Astrocyte (in vitro differentiated cells and primary cell): ENCODE results near the gene ZNF273. TPM values are rescaled to one million over a fixed set of nuclear protein-coding genes. Genes with fewer than 3 reads are reported as not detected.
A peak's percentile ranks its signal among the peaks of the same experiment; 100 is the strongest.
"Not testable (repeated sequence)": the region's sequence is repeated elsewhere in the genome, so short reads cannot be mapped to it uniquely, and the experiment has no call there.

Experiments used
- DNase-seq: peaks from one replicate; pipeline ENCODE4 v3.0.0-alpha.2; 2010; ENCODE audit warnings: low read depth
- FAIRE-seq: peaks from 2 replicates; lab custom pipeline; 2011; peaks lifted over from hg19 to GRCh38; lab: Jason Lieb, UNC
- H2AFZ ChIP-seq: 2 replicates; pipeline ENCODE4 v1.6.0; 2012; ENCODE audit warnings: low read depth, low read length, inconsistent platforms
- H3K27ac ChIP-seq: 2 replicates; pipeline ENCODE4 v1.5.1; 2011; ENCODE audit warnings: low read depth, low read length, inconsistent platforms
- H3K27me3 ChIP-seq: 2 replicates; pipeline ENCODE4 v1.6.0; 2011; ENCODE audit warnings: low read length, inconsistent platforms; ENCODE audit not compliant: insufficient read depth
- H3K36me3 ChIP-seq: 2 replicates; pipeline ENCODE4 v1.5.1; 2011; ENCODE audit warnings: low read length, inconsistent platforms; ENCODE audit not compliant: insufficient read depth
- H3K4me1 ChIP-seq: 2 replicates; pipeline ENCODE4 v1.5.1; 2011; ENCODE audit warnings: low read length, inconsistent platforms; ENCODE audit not compliant: insufficient read depth
- H3K4me2 ChIP-seq: 2 replicates; pipeline ENCODE4 v1.6.0; 2012; ENCODE audit warnings: low read length, inconsistent platforms
- H3K4me3 ChIP-seq: 2 replicates; pipeline ENCODE4 v1.5.1; 2011; ENCODE audit warnings: low read depth, mild to moderate bottlenecking, low read length, inconsistent platforms; ENCODE audit not compliant: insufficient read depth
- H3K79me2 ChIP-seq: 2 replicates; pipeline ENCODE4 v1.6.0; 2012; ENCODE audit warnings: mild to moderate bottlenecking, low read length, inconsistent platforms; ENCODE audit not compliant: insufficient read depth
- H3K9ac ChIP-seq: 2 replicates; pipeline ENCODE4 v1.6.0; 2012; ENCODE audit warnings: mild to moderate bottlenecking, low read length, inconsistent platforms
- H3K9me3 ChIP-seq: 2 replicates; pipeline ENCODE4 v1.5.1; 2012; ENCODE audit warnings: low read depth, mild to moderate bottlenecking, low read length, inconsistent platforms; ENCODE audit not compliant: insufficient read depth
- H4K20me1 ChIP-seq: 2 replicates; pipeline ENCODE4 v1.6.0; 2012; ENCODE audit warnings: low read length, inconsistent platforms; ENCODE audit not compliant: insufficient read depth
- H3K27ac Mint-ChIP-seq: one replicate; pipeline ENCODE4 v1.8.0; 2021; ENCODE audit warnings: mild to moderate bottlenecking, mixed read lengths; ENCODE audit not compliant: unreplicated experiment
- H3K27me3 Mint-ChIP-seq: one replicate; pipeline ENCODE4 v1.8.0; 2021; ENCODE audit warnings: low read depth, mixed read lengths; ENCODE audit not compliant: unreplicated experiment
- H3K36me3 Mint-ChIP-seq: one replicate; pipeline ENCODE4 v1.8.0; 2021; ENCODE audit warnings: low read depth, mixed read lengths; ENCODE audit not compliant: unreplicated experiment
- H3K4me1 Mint-ChIP-seq: one replicate; pipeline ENCODE4 v1.8.0; 2021; ENCODE audit warnings: low read depth, mixed read lengths; ENCODE audit not compliant: unreplicated experiment
- H3K4me3 Mint-ChIP-seq: one replicate; pipeline ENCODE4 v1.8.0; 2021; ENCODE audit warnings: mild to moderate bottlenecking, moderate library complexity, mixed read lengths; ENCODE audit not compliant: unreplicated experiment
- H3K9me3 Mint-ChIP-seq: one replicate; pipeline ENCODE4 v1.8.0; 2021; ENCODE audit warnings: mild to moderate bottlenecking, mixed read lengths; ENCODE audit not compliant: unreplicated experiment
- CTCF ChIP-seq: IDR thresholded peaks from 2 replicates; pipeline ENCODE4 v1.5.1; 2011; ENCODE audit warnings: low read depth, mild to moderate bottlenecking, inconsistent platforms, low read length, moderate library complexity; ENCODE audit not compliant: insufficient read depth
- EZH2 ChIP-seq: IDR thresholded peaks from 2 replicates; pipeline ENCODE4 v1.6.1; 2012; ENCODE audit warnings: mild to moderate bottlenecking, low read length, inconsistent platforms; ENCODE audit not compliant: insufficient read depth
- total RNA-seq: library from RNA; stranded (reverse); gene quantifications from 2 replicates; pipeline ENCODE4 v1.2.1, GENCODE V29; 2021

Gene ZNF273
- total RNA-seq, 1 donor from 2014 or later = 5.0 TPM

GRCh38 chr7:64907641-64908326, 4.7 kb downstream of the ZNF273 start:
- Histone ChIP-seq H3K9me3 (no peaks in the 10 kb centered on the region), H3K4me2 (peak overlapping the region; percentile 30), H3K4me1 (peaks cover 5% of the 10 kb centered on the region), H3K4me3 (no peak overlapping the region), H3K79me2 (peaks cover 91% of the 10 kb centered on the region), H3K27ac (no peak overlapping the region), H3K36me3 (no peaks in the 10 kb centered on the region), H3K9ac (no peak overlapping the region), H4K20me1 (peaks cover 15% of the 10 kb centered on the region), H3K27me3 (no peaks in the 10 kb centered on the region), H2AFZ (no peak overlapping the region)
- no peaks in the 10 kb centered on the region for H3K27me3 Mint-ChIP-seq
- no peaks in the 10 kb centered on the region for H3K9me3 Mint-ChIP-seq
- peak overlapping the region; percentile 20 for H3K27ac Mint-ChIP-seq
- H3K4me3 Mint-ChIP-seq = peak overlapping the region; percentile 1
- DNase-seq = peak; percentile 77
- H3K36me3 Mint-ChIP-seq = no peaks in the 10 kb centered on the region
- TF ChIP-seq CTCF (no peak), EZH2 (no peak)
- peaks cover 20% of the 10 kb centered on the region for H3K4me1 Mint-ChIP-seq
- no peak for FAIRE-seq

GRCh38 chr7:64908358-64908757, 5.3 kb downstream of the ZNF273 start:
- Histone ChIP-seq H4K20me1 (peaks cover 15% of the 10 kb centered on the region), H3K79me2 (peaks cover 94% of the 10 kb centered on the region), H3K9ac (no peak overlapping the region), H3K9me3 (no peaks in the 10 kb centered on the region), H3K4me2 (no peak overlapping the region), H3K36me3 (no peaks in the 10 kb centered on the region), H3K4me1 (peaks cover 5% of the 10 kb centered on the region), H3K27ac (no peak overlapping the region), H3K4me3 (no peak overlapping the region), H3K27me3 (no peaks in the 10 kb centered on the region), H2AFZ (no peak overlapping the region)
- FAIRE-seq (no peak), DNase-seq (no peak)
- H3K27ac Mint-ChIP-seq = peak overlapping the region; percentile 16
- H3K36me3 Mint-ChIP-seq = no peaks in the 10 kb centered on the region
- H3K4me1 Mint-ChIP-seq = peaks cover 20% of the 10 kb centered on the region
- no peak overlapping the region for H3K4me3 Mint-ChIP-seq
- peaks cover 2% of the 10 kb centered on the region for H3K9me3 Mint-ChIP-seq
- no peaks in the 10 kb centered on the region for H3K27me3 Mint-ChIP-seq
- TF ChIP-seq CTCF (no peak), EZH2 (no peak)

DNA sequence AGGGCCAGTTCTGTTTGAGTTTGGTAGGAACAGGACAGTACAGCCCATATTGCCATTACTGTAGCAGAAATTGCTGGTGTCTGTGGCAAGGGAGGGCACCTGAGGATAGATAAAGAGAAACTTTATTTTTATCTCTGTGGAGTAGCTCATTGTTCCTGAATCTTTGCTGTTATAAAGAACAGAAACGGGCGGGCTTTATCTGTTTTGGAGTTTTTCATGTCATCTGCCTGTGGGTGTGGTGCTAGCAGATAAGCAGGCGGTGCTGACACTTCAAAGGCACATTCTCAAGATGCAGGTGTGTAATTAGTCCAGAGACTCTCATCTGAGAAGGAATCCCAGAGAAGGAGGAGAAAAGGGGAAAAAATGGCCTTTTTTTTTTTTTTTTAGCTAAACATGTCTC, 11.5 kb downstream of the ZNF273 start:
- TF ChIP-seq CTCF = no peak
- TF ChIP-seq EZH2 = no peak
- Histone ChIP-seq H3K27me3 (no peaks in the 10 kb centered on the region), H3K9me3 (no peaks in the 10 kb centered on the region), H3K4me2 (no peak overlapping the region), H3K36me3 (no peaks in the 10 kb centered on the region), H3K27ac (no peak overlapping the region), H3K4me1 (no peaks in the 10 kb centered on the region), H3K9ac (no peak overlapping the region), H3K79me2 (peaks cover 61% of the 10 kb centered on the region), H3K4me3 (no peak overlapping the region), H4K20me1 (no peaks in the 10 kb centered on the region), H2AFZ (no peak overlapping the region)
- no peaks in the 10 kb centered on the region for H3K4me1 Mint-ChIP-seq
- H3K4me3 Mint-ChIP-seq = no peak overlapping the region
- no peaks in the 10 kb centered on the region for H3K27me3 Mint-ChIP-seq
- peaks cover 18% of the 10 kb centered on the region for H3K36me3 Mint-ChIP-seq
- FAIRE-seq (no peak), DNase-seq (no peak)
- H3K9me3 Mint-ChIP-seq = peaks cover 9% of the 10 kb centered on the region
- no peak overlapping the region for H3K27ac Mint-ChIP-seq

GRCh38 chr7:64915301-64915700, 12.2 kb downstream of the ZNF273 start:
- not testable (repeated sequence) for H3K9ac ChIP-seq, DNase-seq, H3K4me1 Mint-ChIP-seq, H4K20me1 ChIP-seq, H3K4me1 ChIP-seq, H3K27me3 Mint-ChIP-seq, H3K9me3 ChIP-seq, H3K27ac ChIP-seq, H3K4me3 Mint-ChIP-seq, H3K27me3 ChIP-seq, H3K27ac Mint-ChIP-seq, H2AFZ ChIP-seq, FAIRE-seq, H3K36me3 ChIP-seq, H3K4me2 ChIP-seq, H3K4me3 ChIP-seq, H3K9me3 Mint-ChIP-seq
- H3K79me2 ChIP-seq = peaks cover 53% of the 10 kb centered on the region
- peaks cover 25% of the 10 kb centered on the region for H3K36me3 Mint-ChIP-seq
